COR-L47 (cell line): ENCODE results near the gene HACD2.

Experiments
- DNase-seq: peaks from one replicate; lab custom pipeline; 2025; lab: John Stamatoyannopoulos, UW

HACD2 gene

GRCh38 chr3:123481722-123482457, 103.0 kb downstream of the HACD2 start:
- no peak for DNase-seq

GRCh38 chr3:123481071-123481470, 103.8 kb downstream of the HACD2 start:
- DNase-seq = no peak

GRCh38 chr3:123480428-123480827, 104.4 kb downstream of the HACD2 start:
- DNase-seq = no peak

- DNase-seq = no peak
Observed at GRCh38 chr3:123479891-123480290, 105.0 kb downstream of the HACD2 start.

GRCh38 chr3:123478314-123478713, 106.5 kb downstream of the HACD2 start:
- DNase-seq = no peak

- DNase-seq = no peak
Observed at GRCh38 chr3:123476967-123477750, 107.7 kb downstream of the HACD2 start.

GRCh38 chr3:123475786-123476185, 109.1 kb downstream of the HACD2 start:
- no peak for DNase-seq

- DNase-seq = no peak
Observed at GRCh38 chr3:123471106-123471505, 113.7 kb downstream of the HACD2 start.

GRCh38 chr3:123469323-123469995, 115.4 kb downstream of the HACD2 start:
- DNase-seq = no peak

GRCh38 chr3:123467046-123467445, 117.8 kb downstream of the HACD2 start:
- DNase-seq = no peak

GRCh38 chr3:123464211-123464610, 120.6 kb downstream of the HACD2 start:
- DNase-seq = no peak

GRCh38 chr3:123459862-123460261, 125.0 kb downstream of the HACD2 start:
- no peak for DNase-seq

- no peak for DNase-seq
Observed at GRCh38 chr3:123458255-123458654, 126.6 kb downstream of the HACD2 start.

- no peak for DNase-seq
Observed at GRCh38 chr3:123457841-123458240, 127.0 kb downstream of the HACD2 start.

- no peak for DNase-seq
Observed at GRCh38 chr3:123453675-123454074, 131.2 kb downstream of the HACD2 start.

- no peak for DNase-seq
Observed at GRCh38 chr3:123451186-123451585, 133.7 kb downstream of the HACD2 start.

- DNase-seq = peak; percentile 18
Observed at GRCh38 chr3:123449997-123450604, 134.8 kb downstream of the HACD2 start.

- peak; percentile 49 for DNase-seq
Observed at GRCh38 chr3:123449102-123449996, 135.5 kb downstream of the HACD2 start.

- peak; percentile 14 for DNase-seq
Observed at GRCh38 chr3:123448536-123449101, 136.2 kb downstream of the HACD2 start, which contains the start of gene ADCY5. Gene ADCY5 (minus strand): TSS chr3:123449090. CDS start chr3:123448545, 545 bp downstream.

- no peak for DNase-seq
Observed at GRCh38 chr3:123447749-123448517, 136.9 kb downstream of the HACD2 start.
